Measurements from ENCODE around the gene RASSF5.

- TF ChIP-seq CTCF (conservative IDR thresholded peaks at IDR 0.05; ENCODE audit: low read depth, low read length) (no peak), EZH2 (IDR thresholded peaks at IDR 0.05; ENCODE audit: borderline replicate concordance, low read depth, low read length, poor library complexity, severe bottlenecking) (no peak)
These were observed 75.2 kb downstream of the RASSF5 start for GRCh38 chr1:206582537-206582936.

Measured in A673 (cell line).